Stomach (tissue), 4 donors: Measurements from ENCODE around the gene SEMA4D.

Experiments
- EP300 ChIP-seq: sonication (generic); formaldehyde crosslinking; IDR thresholded peaks from one replicate; pipeline ENCODE4 v1.6.1; 2017; ENCODE audit warnings: antibody characterized with exemption
- POLR2A ChIP-seq, 4 donors: fragments of 450-650 bp; IDR thresholded peaks; one replicate each; pipeline ENCODE4 v1.6.1; 2016; ENCODE audit warnings: antibody characterized with exemption in 4 of 4, control low read depth in 2 of 4, mild to moderate bottlenecking in 1 of 4, moderate library complexity in 1 of 4
- POLR2AphosphoS5 ChIP-seq, 3 donors: sonication (generic); formaldehyde crosslinking; IDR thresholded peaks; one replicate each; pipeline ENCODE4 v1.6.1; 2016; ENCODE audit warnings: antibody characterized with exemption in 3 of 3
- TF ChIP-seq, protein P1 (sequence below), 7 experiments: fragments of 450-650 bp in 4 of 7; fragments of 200-600 bp in 3 of 7; sonication (generic) in 3 of 7; IDR thresholded peaks; one replicate each; pipeline ENCODE4 v1.5.1; 2016 to 2019; ENCODE audit warnings: antibody characterized with exemption in 7 of 7, control low read depth in 2 of 7, mild to moderate bottlenecking in 1 of 7

DNA sequence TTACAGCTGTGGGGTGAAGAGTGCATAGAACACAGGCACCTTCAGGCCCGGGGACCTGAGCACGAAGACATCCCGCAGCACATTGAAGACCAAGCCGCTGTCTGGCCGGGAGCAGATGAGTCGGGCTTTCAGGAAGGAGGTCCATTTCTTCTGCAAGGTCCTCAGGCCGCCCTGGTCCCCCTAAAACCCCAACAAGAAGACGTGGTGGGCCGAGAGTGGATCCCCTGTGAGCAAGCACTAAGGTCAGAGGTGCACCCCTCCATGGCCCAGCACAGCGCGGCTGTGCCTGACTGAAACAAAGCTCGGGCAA lies 109.1 kb downstream of the SEMA4D start:
- TF ChIP-seq, protein P1, sequence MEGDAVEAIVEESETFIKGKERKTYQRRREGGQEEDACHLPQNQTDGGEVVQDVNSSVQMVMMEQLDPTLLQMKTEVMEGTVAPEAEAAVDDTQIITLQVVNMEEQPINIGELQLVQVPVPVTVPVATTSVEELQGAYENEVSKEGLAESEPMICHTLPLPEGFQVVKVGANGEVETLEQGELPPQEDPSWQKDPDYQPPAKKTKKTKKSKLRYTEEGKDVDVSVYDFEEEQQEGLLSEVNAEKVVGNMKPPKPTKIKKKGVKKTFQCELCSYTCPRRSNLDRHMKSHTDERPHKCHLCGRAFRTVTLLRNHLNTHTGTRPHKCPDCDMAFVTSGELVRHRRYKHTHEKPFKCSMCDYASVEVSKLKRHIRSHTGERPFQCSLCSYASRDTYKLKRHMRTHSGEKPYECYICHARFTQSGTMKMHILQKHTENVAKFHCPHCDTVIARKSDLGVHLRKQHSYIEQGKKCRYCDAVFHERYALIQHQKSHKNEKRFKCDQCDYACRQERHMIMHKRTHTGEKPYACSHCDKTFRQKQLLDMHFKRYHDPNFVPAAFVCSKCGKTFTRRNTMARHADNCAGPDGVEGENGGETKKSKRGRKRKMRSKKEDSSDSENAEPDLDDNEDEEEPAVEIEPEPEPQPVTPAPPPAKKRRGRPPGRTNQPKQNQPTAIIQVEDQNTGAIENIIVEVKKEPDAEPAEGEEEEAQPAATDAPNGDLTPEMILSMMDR (IDR thresholded peaks at IDR 0.05) = no peak
- TF ChIP-seq EP300 = no peak
- no peak for TF ChIP-seq POLR2A (IDR thresholded peaks at IDR 0.05)
- no peak for TF ChIP-seq POLR2AphosphoS5 (IDR thresholded peaks at IDR 0.05)
